H54 (cell line): ENCODE measurements around the gene GLUL.

Experiments
- DNase-seq: peaks from one replicate; pipeline ENCODE4 v3.0.0; 2011; ENCODE audit warnings: low spot score, mixed read lengths; ENCODE audit not compliant: insufficient read length
- FAIRE-seq: peaks from 3 replicates; lab custom pipeline; 2011; peaks lifted over from hg19 to GRCh38; lab: Jason Lieb, UNC
- POLR2A ChIP-seq: IDR thresholded peaks from 2 replicates; pipeline ENCODE4 v1.6.1; 2011; ENCODE audit warnings: low read depth, mild to moderate bottlenecking, low read length

The GLUL gene

GRCh38 chr1:182391362-182392049 lies at the start of gene GLUL:
GLUL (minus strand) TSS chr1:182391790; CDS start chr1:182388737, 3,053 bp downstream.
- DNase-seq (peak; percentile 82), FAIRE-seq (no peak)
- peak; percentile 80 for TF ChIP-seq POLR2A

GRCh38 chr1:182438326-182438725 lies 46.7 kb upstream of the GLUL start:
- no peak for TF ChIP-seq POLR2A
- FAIRE-seq = no peak
- DNase-seq = no peak

- FAIRE-seq (no peak), DNase-seq (no peak)
- TF ChIP-seq POLR2A = no peak
Measured at GRCh38 chr1:182433580-182433979, 42.0 kb upstream of the GLUL start.

GRCh38 chr1:182431278-182431677 lies 39.7 kb upstream of the GLUL start:
- no peak for TF ChIP-seq POLR2A
- FAIRE-seq = no peak
- no peak for DNase-seq

GRCh38 chr1:182430263-182431068 lies 38.9 kb upstream of the GLUL start:
- FAIRE-seq (no peak), DNase-seq (no peak)
- TF ChIP-seq POLR2A = no peak

- DNase-seq (no peak), FAIRE-seq (no peak)
- TF ChIP-seq POLR2A = no peak
Measured at GRCh38 chr1:182428043-182428442, 36.5 kb upstream of the GLUL start.

- FAIRE-seq = no peak
- DNase-seq = no peak
- TF ChIP-seq POLR2A = no peak
Measured at GRCh38 chr1:182426442-182427430, 35.1 kb upstream of the GLUL start.

- FAIRE-seq (no peak), DNase-seq (no peak)
- TF ChIP-seq POLR2A = no peak
Measured at GRCh38 chr1:182415789-182416188, 24.2 kb upstream of the GLUL start.

- FAIRE-seq (no peak), DNase-seq (no peak)
- TF ChIP-seq POLR2A = no peak
Measured at GRCh38 chr1:182413969-182414368, 22.4 kb upstream of the GLUL start.

- no peak for TF ChIP-seq POLR2A
- FAIRE-seq (no peak), DNase-seq (no peak)
Measured at GRCh38 chr1:182413486-182413885, 21.9 kb upstream of the GLUL start.

GRCh38 chr1:182410620-182411273 lies 19.2 kb upstream of the GLUL start:
- FAIRE-seq (no peak), DNase-seq (no peak)
- TF ChIP-seq POLR2A = no peak

GRCh38 chr1:182410138-182410537 lies 18.5 kb upstream of the GLUL start:
- DNase-seq (no peak), FAIRE-seq (no peak)
- TF ChIP-seq POLR2A = no peak

- no peak for FAIRE-seq
- no peak for DNase-seq
- TF ChIP-seq POLR2A = no peak
Measured at GRCh38 chr1:182408435-182409075, 17.0 kb upstream of the GLUL start.
